ENCODE measurements around the gene TUBGCP2.
A peak's percentile ranks its signal among the peaks of the same experiment; 100 is the strongest.

Gene TUBGCP2

GRCh38 chr10:133341983-133342382, 33.3 kb upstream of the TUBGCP2 start:
- DNase-seq, result no peak

- no peak for DNase-seq
Measured at GRCh38 chr10:133339708-133340380, 31.2 kb upstream of the TUBGCP2 start.

GRCh38 chr10:133338080-133339071, 29.7 kb upstream of the TUBGCP2 start:
- no peak for DNase-seq

- no peak for DNase-seq
Measured at GRCh38 chr10:133337370-133337725, 28.7 kb upstream of the TUBGCP2 start.

GRCh38 chr10:133336577-133337369, 28.1 kb upstream of the TUBGCP2 start, which contains the start of gene CALY:
CALY (minus strand) TSS chr10:133336896; CDS start chr10:133328989, 7,907 bp downstream.
- DNase-seq, result peak in 1 of 14 donors; percentile 78

GRCh38 chr10:133336118-133336576, 27.5 kb upstream of the TUBGCP2 start:
- no peak for DNase-seq

GRCh38 chr10:133335246-133336117, 26.8 kb upstream of the TUBGCP2 start:
- peak in 1 of 14 donors; percentile 61 for DNase-seq

GRCh38 chr10:133334503-133335245, 26.0 kb upstream of the TUBGCP2 start:
- peak in 1 of 14 donors; percentile 43 for DNase-seq

GRCh38 chr10:133332936-133333699, 24.4 kb upstream of the TUBGCP2 start:
- no peak for DNase-seq

GRCh38 chr10:133329491-133330202, 21.0 kb upstream of the TUBGCP2 start:
- DNase-seq, result peak in 12 of 14 donors; percentile 15 to 80 (median 70)

- no peak for DNase-seq
Measured at GRCh38 chr10:133328358-133329343, 20.0 kb upstream of the TUBGCP2 start.

- DNase-seq, result peak in 1 of 14 donors; percentile 39
Measured at GRCh38 chr10:133327651-133328357, 19.1 kb upstream of the TUBGCP2 start.

- DNase-seq, result no peak
Measured at GRCh38 chr10:133326745-133327650, 18.3 kb upstream of the TUBGCP2 start.

GRCh38 chr10:133326223-133326551, 17.5 kb upstream of the TUBGCP2 start:
- DNase-seq, result peak in 1 of 14 donors; percentile 27

GRCh38 chr10:133325440-133326222, 17.0 kb upstream of the TUBGCP2 start:
- no peak for DNase-seq

Measured in C1 segment of cervical spinal cord (tissue), 14 donors.